ENCODE data around the gene PLSCR4.

DNA sequence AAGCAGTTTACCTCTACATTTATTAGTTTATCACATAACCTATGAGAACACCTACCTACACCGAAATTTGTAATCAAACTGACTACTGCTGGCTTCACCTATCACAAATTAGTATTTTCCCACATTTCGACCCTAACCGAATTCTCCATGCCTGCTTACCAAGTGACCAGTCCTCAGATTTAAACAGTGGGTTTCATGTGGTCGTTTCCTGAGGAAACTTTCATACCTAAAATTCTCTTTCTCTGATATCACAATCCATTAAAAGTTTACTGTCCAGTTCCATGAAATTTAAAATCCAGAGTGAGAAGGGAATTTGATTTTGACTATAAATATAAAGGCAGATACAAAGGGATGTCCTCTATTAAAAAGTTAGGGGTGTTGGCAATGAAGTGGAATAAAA lies 91.9 kb downstream of the PLSCR4 start:
- TF ChIP-seq, protein P1, sequence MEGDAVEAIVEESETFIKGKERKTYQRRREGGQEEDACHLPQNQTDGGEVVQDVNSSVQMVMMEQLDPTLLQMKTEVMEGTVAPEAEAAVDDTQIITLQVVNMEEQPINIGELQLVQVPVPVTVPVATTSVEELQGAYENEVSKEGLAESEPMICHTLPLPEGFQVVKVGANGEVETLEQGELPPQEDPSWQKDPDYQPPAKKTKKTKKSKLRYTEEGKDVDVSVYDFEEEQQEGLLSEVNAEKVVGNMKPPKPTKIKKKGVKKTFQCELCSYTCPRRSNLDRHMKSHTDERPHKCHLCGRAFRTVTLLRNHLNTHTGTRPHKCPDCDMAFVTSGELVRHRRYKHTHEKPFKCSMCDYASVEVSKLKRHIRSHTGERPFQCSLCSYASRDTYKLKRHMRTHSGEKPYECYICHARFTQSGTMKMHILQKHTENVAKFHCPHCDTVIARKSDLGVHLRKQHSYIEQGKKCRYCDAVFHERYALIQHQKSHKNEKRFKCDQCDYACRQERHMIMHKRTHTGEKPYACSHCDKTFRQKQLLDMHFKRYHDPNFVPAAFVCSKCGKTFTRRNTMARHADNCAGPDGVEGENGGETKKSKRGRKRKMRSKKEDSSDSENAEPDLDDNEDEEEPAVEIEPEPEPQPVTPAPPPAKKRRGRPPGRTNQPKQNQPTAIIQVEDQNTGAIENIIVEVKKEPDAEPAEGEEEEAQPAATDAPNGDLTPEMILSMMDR (IDR thresholded peaks at IDR 0.05): no peak
- TF ChIP-seq POLR2A (IDR thresholded peaks at IDR 0.05): no peak
